ENCODE data around the gene PFAS. TPM values are rescaled to one million over a fixed set of nuclear protein-coding genes. Genes with fewer than 3 reads are reported as not detected.
"Not testable (repeated sequence)": the region's sequence is repeated elsewhere in the genome, so short reads cannot be mapped to it uniquely, and the experiment has no call there.

Gene PFAS
- total RNA-seq, 1 donor from 2014 or later = 35.4 TPM

DNA sequence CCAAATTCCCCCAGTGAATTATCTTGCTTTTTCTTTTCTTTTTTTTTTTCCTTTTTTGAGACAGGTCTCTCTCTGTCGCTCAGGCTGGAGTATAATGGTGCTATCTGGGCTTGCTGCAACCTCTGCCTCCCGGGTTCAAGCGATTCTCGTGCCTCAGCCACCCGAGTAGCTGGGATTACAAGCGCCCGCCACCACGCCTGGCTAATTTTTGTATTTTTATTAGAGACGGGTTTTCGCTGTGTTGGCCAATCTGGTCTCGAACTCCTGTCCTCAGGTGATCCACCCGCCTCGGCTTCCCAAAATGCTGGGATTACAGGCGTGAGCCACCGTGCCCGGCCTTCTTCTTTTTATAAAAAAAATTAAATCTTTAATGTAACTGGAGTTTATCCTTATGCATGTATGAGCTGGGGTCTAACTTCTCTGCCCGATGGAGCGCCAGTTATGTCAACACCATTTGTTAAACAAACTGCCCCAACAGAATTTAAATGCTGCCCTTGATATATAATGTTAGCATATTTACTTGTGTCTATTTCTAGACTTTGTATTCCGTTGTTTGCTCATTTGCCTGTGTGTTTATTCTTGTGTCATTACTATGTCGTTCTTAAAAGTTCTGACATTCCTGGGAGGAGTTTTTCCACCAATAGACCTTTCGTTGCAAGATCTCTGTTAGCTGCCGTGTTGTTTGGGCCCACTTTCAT is 38.2 kb upstream of the PFAS start:
- Histone ChIP-seq H3K4me3 (ENCODE audit: insufficient read depth, low read depth, low read length) (peak overlapping the region; percentile 76), H3K9ac (ENCODE audit: low read length) (peak overlapping the region; percentile 86), H3K9me3 (ENCODE audit: insufficient read depth, low read depth, low read length) (no peaks in the 10 kb centered on the region), H3K4me1 (ENCODE audit: insufficient read depth, low read length) (peaks cover 4% of the 10 kb centered on the region), H3K79me2 (ENCODE audit: insufficient read depth, low read length) (peaks cover 33% of the 10 kb centered on the region), H3K36me3 (ENCODE audit: insufficient read depth, low read length) (peaks cover 3% of the 10 kb centered on the region), H3K27me3 (ENCODE audit: insufficient read depth, low read length) (no peaks in the 10 kb centered on the region), H2AFZ (ENCODE audit: low read depth, low read length) (peak overlapping the region; percentile 81), H4K20me1 (ENCODE audit: insufficient read depth, low read length) (peaks cover 5% of the 10 kb centered on the region), H3K27ac (ENCODE audit: low read depth, low read length) (peak overlapping the region; percentile 87), H3K4me2 (ENCODE audit: low read length) (peak overlapping the region; percentile 92)
- no peak for TF ChIP-seq EZH2 (IDR thresholded peaks at IDR 0.05; ENCODE audit: insufficient read depth, low read length)
- TF ChIP-seq, protein P1, sequence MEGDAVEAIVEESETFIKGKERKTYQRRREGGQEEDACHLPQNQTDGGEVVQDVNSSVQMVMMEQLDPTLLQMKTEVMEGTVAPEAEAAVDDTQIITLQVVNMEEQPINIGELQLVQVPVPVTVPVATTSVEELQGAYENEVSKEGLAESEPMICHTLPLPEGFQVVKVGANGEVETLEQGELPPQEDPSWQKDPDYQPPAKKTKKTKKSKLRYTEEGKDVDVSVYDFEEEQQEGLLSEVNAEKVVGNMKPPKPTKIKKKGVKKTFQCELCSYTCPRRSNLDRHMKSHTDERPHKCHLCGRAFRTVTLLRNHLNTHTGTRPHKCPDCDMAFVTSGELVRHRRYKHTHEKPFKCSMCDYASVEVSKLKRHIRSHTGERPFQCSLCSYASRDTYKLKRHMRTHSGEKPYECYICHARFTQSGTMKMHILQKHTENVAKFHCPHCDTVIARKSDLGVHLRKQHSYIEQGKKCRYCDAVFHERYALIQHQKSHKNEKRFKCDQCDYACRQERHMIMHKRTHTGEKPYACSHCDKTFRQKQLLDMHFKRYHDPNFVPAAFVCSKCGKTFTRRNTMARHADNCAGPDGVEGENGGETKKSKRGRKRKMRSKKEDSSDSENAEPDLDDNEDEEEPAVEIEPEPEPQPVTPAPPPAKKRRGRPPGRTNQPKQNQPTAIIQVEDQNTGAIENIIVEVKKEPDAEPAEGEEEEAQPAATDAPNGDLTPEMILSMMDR (IDR thresholded peaks at IDR 0.05; ENCODE audit: insufficient read depth, low read depth, low read length) = no peak
- FAIRE-seq = no peak
- H3K27ac Mint-ChIP-seq (ENCODE audit: unreplicated experiment) = peak overlapping the region; percentile 63
- no peaks in the 10 kb centered on the region for H3K4me1 Mint-ChIP-seq (ENCODE audit: low read depth, unreplicated experiment)
- H3K27me3 Mint-ChIP-seq (ENCODE audit: low read depth, unreplicated experiment) = no peaks in the 10 kb centered on the region
- no peaks in the 10 kb centered on the region for H3K9me3 Mint-ChIP-seq (ENCODE audit: unreplicated experiment)
- H3K36me3 Mint-ChIP-seq (ENCODE audit: low read depth, unreplicated experiment) = no peaks in the 10 kb centered on the region
- H3K4me3 Mint-ChIP-seq (ENCODE audit: unreplicated experiment) = peak overlapping the region; percentile 94
- DNase-seq (ENCODE audit: low read depth) = no peak

DNA sequence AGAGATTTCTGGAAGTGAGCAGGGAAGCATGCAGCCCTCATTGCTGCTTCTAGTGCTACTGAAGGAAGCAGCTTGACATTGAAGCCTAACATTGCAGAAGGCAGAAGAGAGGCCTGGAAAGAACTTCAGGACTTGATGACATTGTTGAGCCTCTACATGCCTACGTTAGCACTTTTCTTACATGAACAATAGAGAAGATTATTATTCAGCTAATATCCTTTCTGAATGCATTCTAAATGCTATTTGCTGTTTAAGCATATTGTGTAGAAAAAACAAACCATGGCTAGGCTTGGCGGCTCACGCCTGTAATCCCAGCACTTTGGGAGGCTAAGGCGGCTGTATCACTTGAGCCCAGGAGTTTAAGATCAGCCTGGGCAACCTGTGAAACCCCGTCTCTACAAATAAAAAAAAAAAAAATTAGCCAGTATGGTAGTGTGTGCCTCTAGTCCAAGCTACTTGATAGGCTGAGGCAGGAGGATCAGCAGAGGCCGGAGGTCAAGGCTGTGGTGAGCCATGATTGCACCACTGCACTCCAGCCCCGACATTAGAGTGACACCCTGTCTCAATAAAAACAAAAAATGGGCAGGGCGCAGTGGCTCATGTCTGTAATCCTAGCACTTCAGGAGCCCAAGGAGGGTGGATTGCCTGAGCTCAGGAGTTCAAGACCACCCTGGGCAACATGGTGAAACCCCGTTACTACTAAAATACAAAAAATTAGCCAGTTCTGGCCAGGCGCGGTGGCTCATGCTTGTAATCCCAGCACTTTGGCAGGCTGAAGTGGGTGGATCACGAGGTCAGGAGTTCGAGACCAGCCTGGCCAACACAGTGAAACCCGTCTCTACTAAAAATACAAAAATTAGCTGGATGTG is 36.5 kb upstream of the PFAS start:
- Histone ChIP-seq H3K36me3 (ENCODE audit: insufficient read depth, low read length) (no peaks in the 10 kb centered on the region), H3K27ac (ENCODE audit: low read depth, low read length) (no peak overlapping the region), H3K4me2 (ENCODE audit: low read length) (no peak overlapping the region), H4K20me1 (ENCODE audit: insufficient read depth, low read length) (peaks cover under 1% of the 10 kb centered on the region), H2AFZ (ENCODE audit: low read depth, low read length) (no peak overlapping the region), H3K27me3 (ENCODE audit: insufficient read depth, low read length) (no peaks in the 10 kb centered on the region), H3K79me2 (ENCODE audit: insufficient read depth, low read length) (peaks cover 24% of the 10 kb centered on the region), H3K4me3 (ENCODE audit: insufficient read depth, low read depth, low read length) (no peak overlapping the region), H3K9me3 (ENCODE audit: insufficient read depth, low read depth, low read length) (no peaks in the 10 kb centered on the region), H3K9ac (ENCODE audit: low read length) (no peak overlapping the region), H3K4me1 (ENCODE audit: insufficient read depth, low read length) (peaks cover 4% of the 10 kb centered on the region)
- FAIRE-seq (no peak), DNase-seq (ENCODE audit: low read depth) (no peak)
- Mint-ChIP-seq H3K4me1 (ENCODE audit: low read depth, unreplicated experiment) (no peaks in the 10 kb centered on the region), H3K9me3 (ENCODE audit: unreplicated experiment) (no peaks in the 10 kb centered on the region), H3K27ac (ENCODE audit: unreplicated experiment) (no peak overlapping the region), H3K27me3 (ENCODE audit: low read depth, unreplicated experiment) (no peaks in the 10 kb centered on the region), H3K36me3 (ENCODE audit: low read depth, unreplicated experiment) (no peaks in the 10 kb centered on the region), H3K4me3 (ENCODE audit: unreplicated experiment) (no peak overlapping the region)
- TF ChIP-seq, protein P1 (IDR thresholded peaks at IDR 0.05; ENCODE audit: insufficient read depth, low read depth, low read length) = no peak
- TF ChIP-seq EZH2 (IDR thresholded peaks at IDR 0.05; ENCODE audit: insufficient read depth, low read length) = no peak

DNA sequence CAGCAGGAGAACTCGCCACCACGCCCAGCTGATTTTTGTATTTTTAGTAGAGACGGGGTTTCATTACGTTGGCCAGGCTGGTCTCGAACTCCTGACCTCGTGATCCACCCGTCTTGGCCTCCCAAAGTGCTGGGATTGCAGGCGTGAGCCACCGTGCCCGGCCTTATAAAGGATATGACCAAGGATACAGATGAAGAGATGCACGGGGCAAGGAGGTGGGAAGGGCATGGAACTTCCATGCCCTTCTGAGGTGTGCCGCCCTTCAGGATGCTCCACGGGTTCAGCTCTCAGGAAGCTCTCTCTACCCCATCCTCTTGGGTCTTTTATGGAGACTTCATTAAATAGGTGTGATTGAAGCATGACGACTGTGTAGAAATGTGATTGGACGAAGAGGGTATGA is 35.1 kb upstream of the PFAS start:
- not testable (repeated sequence) for H3K9me3 ChIP-seq (ENCODE audit: insufficient read depth, low read depth, low read length); H3K4me1 Mint-ChIP-seq (ENCODE audit: low read depth, unreplicated experiment); H3K4me2 ChIP-seq (ENCODE audit: low read length); H3K4me3 ChIP-seq (ENCODE audit: insufficient read depth, low read depth, low read length); H3K36me3 ChIP-seq (ENCODE audit: insufficient read depth, low read length); H3K27ac Mint-ChIP-seq (ENCODE audit: unreplicated experiment); H3K36me3 Mint-ChIP-seq (ENCODE audit: low read depth, unreplicated experiment); H3K27ac ChIP-seq (ENCODE audit: low read depth, low read length); H3K9me3 Mint-ChIP-seq (ENCODE audit: unreplicated experiment); H3K27me3 ChIP-seq (ENCODE audit: insufficient read depth, low read length); H3K27me3 Mint-ChIP-seq (ENCODE audit: low read depth, unreplicated experiment); H3K9ac ChIP-seq (ENCODE audit: low read length); H2AFZ ChIP-seq (ENCODE audit: low read depth, low read length); H4K20me1 ChIP-seq (ENCODE audit: insufficient read depth, low read length); DNase-seq (ENCODE audit: low read depth); FAIRE-seq; H3K4me3 Mint-ChIP-seq (ENCODE audit: unreplicated experiment); H3K4me1 ChIP-seq (ENCODE audit: insufficient read depth, low read length)
- peaks cover 14% of the 10 kb centered on the region for H3K79me2 ChIP-seq (ENCODE audit: insufficient read depth, low read length)

Data from astrocyte (in vitro differentiated cells and primary cell).